Lower leg skin (tissue), 3 donors: ENCODE measurements around the gene SLC39A11.

Experiments
- POLR2A ChIP-seq, 2 donors: fragments of 450-650 bp; IDR thresholded peaks; one replicate each; pipeline ENCODE4 v1.6.1; 2016 to 2017; ENCODE audit warnings: antibody characterized with exemption in 2 of 2, mild to moderate bottlenecking in 1 of 2, moderate library complexity in 1 of 2
- TF ChIP-seq, protein P1 (sequence below), 3 donors: fragments of 450-650 bp; IDR thresholded peaks; one replicate each; pipeline ENCODE4 v1.5.1; 2016; ENCODE audit warnings: antibody characterized with exemption in 3 of 3, mild to moderate bottlenecking in 3 of 3, moderate library complexity in 2 of 3

DNA sequence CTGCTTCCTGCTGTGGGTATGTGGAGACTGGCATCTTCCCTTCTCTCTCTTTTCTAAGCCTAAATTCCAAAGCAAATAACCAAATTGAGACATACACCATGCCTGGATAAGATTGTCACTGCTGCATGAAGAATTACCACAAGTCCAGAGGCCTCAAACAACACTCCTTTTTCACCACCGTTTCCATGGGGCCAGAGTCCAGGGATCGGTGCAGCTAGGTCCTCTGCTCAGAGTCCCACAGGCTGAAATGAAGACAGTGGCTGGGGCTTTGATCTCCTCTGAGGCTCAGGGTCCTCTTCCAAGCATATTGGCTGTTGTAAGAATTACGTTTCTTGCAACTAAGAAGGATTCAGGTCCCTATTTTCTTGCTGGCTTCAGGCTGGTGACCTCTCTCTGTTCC, 130.4 kb downstream of the SLC39A11 start:
- TF ChIP-seq, protein P1, sequence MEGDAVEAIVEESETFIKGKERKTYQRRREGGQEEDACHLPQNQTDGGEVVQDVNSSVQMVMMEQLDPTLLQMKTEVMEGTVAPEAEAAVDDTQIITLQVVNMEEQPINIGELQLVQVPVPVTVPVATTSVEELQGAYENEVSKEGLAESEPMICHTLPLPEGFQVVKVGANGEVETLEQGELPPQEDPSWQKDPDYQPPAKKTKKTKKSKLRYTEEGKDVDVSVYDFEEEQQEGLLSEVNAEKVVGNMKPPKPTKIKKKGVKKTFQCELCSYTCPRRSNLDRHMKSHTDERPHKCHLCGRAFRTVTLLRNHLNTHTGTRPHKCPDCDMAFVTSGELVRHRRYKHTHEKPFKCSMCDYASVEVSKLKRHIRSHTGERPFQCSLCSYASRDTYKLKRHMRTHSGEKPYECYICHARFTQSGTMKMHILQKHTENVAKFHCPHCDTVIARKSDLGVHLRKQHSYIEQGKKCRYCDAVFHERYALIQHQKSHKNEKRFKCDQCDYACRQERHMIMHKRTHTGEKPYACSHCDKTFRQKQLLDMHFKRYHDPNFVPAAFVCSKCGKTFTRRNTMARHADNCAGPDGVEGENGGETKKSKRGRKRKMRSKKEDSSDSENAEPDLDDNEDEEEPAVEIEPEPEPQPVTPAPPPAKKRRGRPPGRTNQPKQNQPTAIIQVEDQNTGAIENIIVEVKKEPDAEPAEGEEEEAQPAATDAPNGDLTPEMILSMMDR (IDR thresholded peaks at IDR 0.05), result no peak
- no peak for TF ChIP-seq POLR2A (IDR thresholded peaks at IDR 0.05)
